ENCODE measurements around the gene OR4F15.

Gene OR4F15

DNA sequence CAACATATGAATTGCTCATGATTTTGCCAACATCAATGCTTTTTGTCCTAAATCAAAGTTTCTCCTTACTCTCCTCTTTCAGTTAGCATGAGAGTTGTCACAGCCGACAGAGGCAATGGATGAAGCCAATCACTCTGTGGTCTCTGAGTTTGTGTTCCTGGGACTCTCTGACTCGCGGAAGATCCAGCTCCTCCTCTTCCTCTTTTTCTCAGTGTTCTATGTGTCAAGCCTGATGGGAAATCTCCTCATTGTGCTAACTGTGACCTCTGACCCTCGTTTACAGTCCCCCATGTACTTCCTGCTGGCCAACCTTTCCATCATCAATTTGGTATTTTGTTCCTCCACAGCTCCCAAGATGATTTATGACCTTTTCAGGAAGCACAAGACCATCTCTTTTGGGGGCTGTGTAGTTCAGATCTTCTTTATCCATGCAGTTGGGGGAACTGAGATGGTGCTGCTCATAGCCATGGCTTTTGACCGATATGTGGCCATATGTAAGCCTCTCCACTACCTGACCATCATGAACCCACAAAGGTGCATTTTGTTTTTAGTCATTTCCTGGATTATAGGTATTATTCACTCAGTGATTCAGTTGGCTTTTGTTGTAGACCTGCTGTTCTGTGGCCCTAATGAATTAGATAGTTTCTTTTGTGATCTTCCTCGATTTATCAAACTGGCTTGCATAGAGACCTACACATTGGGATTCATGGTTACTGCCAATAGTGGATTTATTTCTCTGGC, 6.2 kb upstream of the OR4F15 start:
- TF ChIP-seq GATA2 (IDR thresholded peaks at IDR 0.05; ENCODE audit: low read depth, low read length) (no peak), GATA3 (IDR thresholded peaks at IDR 0.05; ENCODE audit: low read depth, low read length) (no peak)

DNA sequence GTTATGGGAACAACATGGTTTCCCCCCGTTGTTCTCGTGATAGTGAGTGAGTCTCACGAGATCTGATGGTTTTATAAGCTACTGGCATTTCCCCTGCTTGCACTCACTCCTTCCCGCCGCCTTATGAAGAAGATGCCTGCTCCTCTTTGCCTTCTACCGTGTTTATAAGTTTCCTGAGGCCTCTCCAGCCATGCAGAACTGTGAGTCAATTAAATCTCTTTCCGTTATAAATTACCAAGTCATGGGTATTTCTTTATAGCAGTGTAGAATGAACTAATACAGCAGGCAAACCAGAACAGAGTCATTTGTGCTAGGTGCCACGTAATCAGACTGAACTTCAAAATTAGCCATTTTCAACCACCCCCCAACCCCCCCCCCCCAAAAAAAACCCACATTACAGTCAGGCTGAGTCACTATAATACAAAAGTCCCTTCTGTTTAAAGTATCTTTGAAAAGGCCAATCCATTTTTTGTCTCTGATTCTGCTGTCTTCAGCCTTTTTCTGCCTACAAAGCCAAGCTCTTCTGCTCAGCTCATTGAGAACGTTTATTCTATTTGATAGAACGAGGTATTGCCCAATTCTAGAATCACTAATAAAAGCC, 4.6 kb upstream of the OR4F15 start:
- TF ChIP-seq GATA2 (IDR thresholded peaks at IDR 0.05; ENCODE audit: low read depth, low read length) (no peak), GATA3 (IDR thresholded peaks at IDR 0.05; ENCODE audit: low read depth, low read length) (no peak)

GRCh38 chr15:101808201-101808600, 3.8 kb upstream of the OR4F15 start:
- no peak for TF ChIP-seq GATA3 (IDR thresholded peaks at IDR 0.05; ENCODE audit: low read depth, low read length)
- TF ChIP-seq GATA2 (IDR thresholded peaks at IDR 0.05; ENCODE audit: low read depth, low read length), result no peak

- TF ChIP-seq GATA3 (IDR thresholded peaks at IDR 0.05; ENCODE audit: low read depth, low read length), result no peak
- no peak for TF ChIP-seq GATA2 (IDR thresholded peaks at IDR 0.05; ENCODE audit: low read depth, low read length)
Measured at GRCh38 chr15:101810456-101810855, 1.5 kb upstream of the OR4F15 start.

GRCh38 chr15:101810876-101811275, 1.1 kb upstream of the OR4F15 start:
- TF ChIP-seq GATA2 (IDR thresholded peaks at IDR 0.05; ENCODE audit: low read depth, low read length), result no peak
- TF ChIP-seq GATA3 (IDR thresholded peaks at IDR 0.05; ENCODE audit: low read depth, low read length), result no peak

DNA sequence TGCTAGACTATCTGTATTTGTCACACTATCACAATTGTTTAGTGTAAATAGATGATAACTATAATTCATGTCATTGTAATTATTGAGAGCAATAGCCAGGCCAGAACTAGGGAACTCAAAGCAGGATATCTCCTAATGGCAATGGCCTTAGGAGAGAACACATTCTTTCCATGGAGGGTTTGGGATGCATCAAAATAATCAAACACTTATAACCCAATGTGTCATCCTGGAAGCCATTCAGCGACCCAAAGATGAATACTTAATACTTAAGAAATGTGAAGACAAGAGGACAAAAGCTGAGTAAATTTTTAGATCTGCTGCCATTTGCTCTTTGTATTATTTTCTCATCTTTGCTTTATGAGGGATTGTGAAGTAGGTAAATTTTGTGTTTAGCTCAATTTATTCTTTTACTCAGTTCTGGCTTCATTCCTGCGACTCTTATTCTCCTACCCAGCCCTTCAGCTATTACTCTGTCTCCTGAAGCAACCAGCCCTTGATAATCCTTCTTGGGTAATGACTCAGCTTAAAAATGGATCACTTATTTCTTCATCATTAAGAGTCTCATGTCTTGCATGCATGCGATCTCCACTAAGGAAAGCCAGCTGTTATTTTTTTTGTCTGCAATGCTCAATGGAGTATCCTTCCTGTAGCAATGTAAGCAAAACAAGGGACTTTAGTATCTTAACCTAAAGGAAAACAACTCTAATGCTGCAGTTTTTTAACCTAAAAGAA, 2.0 kb downstream of the OR4F15 start:
- TF ChIP-seq GATA3 (IDR thresholded peaks at IDR 0.05; ENCODE audit: low read depth, low read length) (no peak), GATA2 (IDR thresholded peaks at IDR 0.05; ENCODE audit: low read depth, low read length) (no peak)

DNA sequence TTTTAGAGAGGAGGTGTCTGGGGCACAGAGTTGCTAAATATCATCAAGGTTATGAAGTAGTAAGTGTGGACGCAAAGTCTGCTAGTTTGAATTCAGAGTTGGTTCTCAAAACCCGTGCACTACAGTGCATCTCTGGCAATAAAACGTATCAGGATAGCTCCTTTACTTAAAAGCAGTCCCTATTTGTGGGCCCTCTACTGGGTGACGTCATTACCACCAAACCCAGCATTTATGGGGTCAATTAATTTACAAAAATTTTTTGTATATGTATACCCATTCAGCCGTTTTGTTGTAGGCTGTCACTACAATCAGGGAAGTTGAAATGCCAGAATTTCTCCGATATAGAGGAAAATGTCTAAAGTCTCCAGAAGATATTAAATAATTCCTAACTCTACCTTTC, 8.8 kb downstream of the OR4F15 start:
- TF ChIP-seq GATA2 (IDR thresholded peaks at IDR 0.05; ENCODE audit: low read depth, low read length) (no peak), GATA3 (IDR thresholded peaks at IDR 0.05; ENCODE audit: low read depth, low read length) (no peak)

- TF ChIP-seq GATA2 (IDR thresholded peaks at IDR 0.05; ENCODE audit: low read depth, low read length) (no peak), GATA3 (IDR thresholded peaks at IDR 0.05; ENCODE audit: low read depth, low read length) (no peak)
Measured at GRCh38 chr15:101827257-101827656, 15.3 kb downstream of the OR4F15 start.

GRCh38 chr15:101828774-101829173, 16.8 kb downstream of the OR4F15 start:
- TF ChIP-seq GATA2 (IDR thresholded peaks at IDR 0.05; ENCODE audit: low read depth, low read length) (no peak), GATA3 (IDR thresholded peaks at IDR 0.05; ENCODE audit: low read depth, low read length) (no peak)

DNA sequence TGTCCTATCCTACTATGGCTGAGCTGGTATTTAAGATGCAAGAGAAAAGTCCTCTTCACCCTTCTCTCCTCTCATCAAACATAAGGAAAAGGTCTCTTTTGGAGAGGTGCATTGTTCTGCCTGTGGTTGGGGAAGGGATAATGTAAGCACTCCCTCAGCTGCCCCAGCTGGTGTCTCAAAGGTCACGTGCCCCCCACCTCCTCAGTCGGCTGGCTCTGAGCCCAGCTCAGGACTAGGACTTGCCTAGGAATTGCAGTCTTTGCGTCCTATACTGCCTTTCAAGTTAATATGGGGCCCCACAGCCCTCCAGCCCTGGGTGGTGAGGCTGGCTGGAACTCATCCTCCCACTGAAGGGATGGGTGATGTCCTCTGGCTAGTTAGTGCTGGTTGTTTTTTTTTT, 29.7 kb downstream of the OR4F15 start:
- TF ChIP-seq GATA2 (IDR thresholded peaks at IDR 0.05; ENCODE audit: low read depth, low read length) (no peak), GATA3 (IDR thresholded peaks at IDR 0.05; ENCODE audit: low read depth, low read length) (no peak)

DNA sequence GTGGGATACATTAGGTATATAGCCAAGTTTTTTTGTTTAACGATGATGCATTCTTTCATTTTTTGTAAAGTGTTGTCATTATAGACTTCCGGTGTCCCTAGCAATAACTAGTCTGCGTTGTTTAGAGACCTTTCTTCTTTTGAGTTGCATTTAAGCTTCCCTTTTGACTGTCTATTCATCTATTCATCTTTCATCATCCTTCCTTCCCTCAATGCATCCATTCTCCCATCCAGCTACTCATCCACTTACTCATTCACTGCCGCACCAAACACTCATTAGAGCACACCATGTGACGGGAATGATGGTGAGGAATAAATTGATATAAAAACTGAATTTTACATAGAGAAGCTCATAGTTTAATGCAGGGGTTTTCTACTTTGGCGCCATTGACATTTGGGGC, 32.9 kb downstream of the OR4F15 start:
- TF ChIP-seq GATA2 (IDR thresholded peaks at IDR 0.05; ENCODE audit: low read depth, low read length) (no peak), GATA3 (IDR thresholded peaks at IDR 0.05; ENCODE audit: low read depth, low read length) (no peak)

DNA sequence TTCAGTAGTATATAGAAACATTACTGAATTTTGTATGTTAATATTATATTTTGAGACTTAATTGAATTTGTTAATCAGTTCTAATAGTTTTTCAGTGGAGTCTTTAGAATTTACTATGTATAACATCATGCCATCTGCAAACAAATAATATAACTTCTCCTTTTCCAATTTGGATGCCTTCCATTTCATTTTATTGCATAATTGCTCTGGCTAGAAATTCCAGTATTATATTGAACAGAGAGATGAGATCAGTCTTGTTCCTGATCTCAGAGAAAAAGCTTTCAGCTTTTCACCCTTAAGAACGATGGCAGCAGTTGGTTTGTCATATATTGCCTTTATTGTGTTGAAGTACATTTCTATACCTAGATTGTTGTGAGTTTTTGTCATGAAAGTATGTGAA, 40.4 kb downstream of the OR4F15 start:
- TF ChIP-seq GATA3 (IDR thresholded peaks at IDR 0.05; ENCODE audit: low read depth, low read length) (no peak), GATA2 (IDR thresholded peaks at IDR 0.05; ENCODE audit: low read depth, low read length) (no peak)
